SU-DHL-6 (cell line): ENCODE results near the gene FAP.

Source experiments
- H2AFZ ChIP-seq: fragments of 200-600 bp; sonication (generic); 2 replicates; pipeline ENCODE4 v1.6.1; 2014; ENCODE audit warnings: low read depth, mild to moderate bottlenecking, moderate library complexity, mixed read lengths, antibody characterized with exemption, low read length; ENCODE audit not compliant: severe bottlenecking
- H3F3A ChIP-seq: fragments of 200-600 bp; shearing (Covaris generic); 2 replicates; pipeline ENCODE4 v1.6.0; 2016; ENCODE audit warnings: antibody characterized with exemption, mild to moderate bottlenecking; ENCODE audit not compliant: insufficient read depth
- H3K27ac ChIP-seq: fragments of 200-600 bp; sonication (generic); 2 replicates; pipeline ENCODE4 v1.5.1; 2016; ENCODE audit warnings: low read depth, mild to moderate bottlenecking, low read length, moderate library complexity, mixed read lengths
- H3K27me3 ChIP-seq: fragments of 200-600 bp; sonication (generic), shearing (Covaris generic); 2 replicates; pipeline ENCODE4 v1.6.0; 2014; ENCODE audit warnings: mild to moderate bottlenecking, low read length
- H3K36me3 ChIP-seq: fragments of 200-600 bp; sonication (generic); 2 replicates; pipeline ENCODE4 v1.6.1; 2014; ENCODE audit warnings: mild to moderate bottlenecking, low read length, mixed read lengths
- H3K4me2 ChIP-seq: fragments of 300-600, 200-600 bp; shearing (Covaris generic), sonication (generic); 2 replicates; pipeline ENCODE4 v1.6.0; 2014; ENCODE audit warnings: low read length, low read depth, mild to moderate bottlenecking; ENCODE audit not compliant: poor library complexity, severe bottlenecking
- H3K4me3 ChIP-seq: fragments of 200-600 bp; sonication (generic); 2 replicates; pipeline ENCODE4 v1.5.1; 2014; ENCODE audit warnings: antibody characterized with exemption, low read length, mild to moderate bottlenecking, mixed read lengths; ENCODE audit not compliant: insufficient read depth, poor library complexity, severe bottlenecking
- H3K79me2 ChIP-seq: fragments of 200-600 bp; sonication (generic); 2 replicates; pipeline ENCODE4 v1.6.1; 2014; ENCODE audit warnings: mild to moderate bottlenecking, low read length, moderate library complexity; ENCODE audit not compliant: insufficient read depth
- H3K9ac ChIP-seq: fragments of 200-600 bp; sonication (generic); 2 replicates; pipeline ENCODE4 v1.7.0; 2014; ENCODE audit warnings: mild to moderate bottlenecking, low read length
- H3K9me2 ChIP-seq: fragments of 200-600 bp; sonication (generic); replicated peaks from 2 replicates; pipeline ENCODE4 v1.6.1; 2014; ENCODE audit warnings: low read length; ENCODE audit not compliant: insufficient read depth
- H3K9me3 ChIP-seq: fragments of 200-600 bp; sonication (generic); 2 replicates; pipeline ENCODE4 v1.6.1; 2014; ENCODE audit warnings: low read length, mixed read lengths; ENCODE audit not compliant: insufficient read depth
- H4K20me1 ChIP-seq: fragments of 200-600 bp; sonication (generic); 2 replicates; pipeline ENCODE4 v1.6.1; 2014; ENCODE audit warnings: low read depth, mild to moderate bottlenecking, antibody characterized with exemption, low read length, moderate library complexity, mixed read lengths
- CTCF ChIP-seq: fragments of 200-600 bp; sonication (generic); IDR thresholded peaks from one replicate; pipeline ENCODE4 v1.5.1; 2017; ENCODE audit warnings: antibody characterized with exemption, mild to moderate bottlenecking, low read length, moderate library complexity; ENCODE audit not compliant: insufficient read depth, poor library complexity, severe bottlenecking
- EZH2phosphoT487 ChIP-seq: fragments of 200-600 bp; sonication (generic), shearing (Covaris generic); conservative IDR thresholded peaks from 2 replicates; pipeline ENCODE4 v1.6.1; 2018; ENCODE audit warnings: mild to moderate bottlenecking, antibody characterized with exemption, low read length, moderate library complexity, mixed read lengths

The FAP gene

GRCh38 chr2:162232671-162233070 lies 10.6 kb downstream of the FAP start:
- Histone ChIP-seq H3K27me3 (no peaks in the 10 kb centered on the region), H3K4me2 (no peak overlapping the region), H3K9me2 (no peaks in the 10 kb centered on the region), H3K9me3 (no peaks in the 10 kb centered on the region), H4K20me1 (no peaks in the 10 kb centered on the region), H3K27ac (no peak overlapping the region), H3K9ac (no peak overlapping the region), H3K36me3 (no peaks in the 10 kb centered on the region), H3F3A (no peaks in the 10 kb centered on the region), H3K79me2 (no peaks in the 10 kb centered on the region), H2AFZ (no peak overlapping the region), H3K4me3 (no peak overlapping the region)
- no peak for TF ChIP-seq CTCF

DNA sequence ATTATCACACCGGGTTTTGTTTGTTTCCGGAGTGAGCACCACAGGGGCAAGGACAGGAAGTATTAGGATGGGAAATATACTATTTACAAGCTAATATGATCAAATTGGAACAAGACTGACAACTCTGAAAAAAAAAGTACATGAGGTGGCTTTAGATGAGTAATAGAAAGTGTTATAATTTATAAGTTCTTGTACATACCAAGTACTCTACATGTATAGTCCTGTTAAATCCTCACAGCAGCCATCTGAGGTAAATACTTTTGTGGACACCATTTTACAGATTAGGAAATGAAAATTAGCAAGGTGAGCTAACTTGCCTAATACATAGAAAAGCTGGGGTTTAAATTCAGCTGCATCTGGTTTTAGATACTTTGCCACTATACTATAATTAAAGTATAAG lies 11.2 kb downstream of the FAP start:
- Histone ChIP-seq H3K9me2 (no peaks in the 10 kb centered on the region), H3K27ac (no peak overlapping the region), H3K9ac (no peak overlapping the region), H4K20me1 (no peaks in the 10 kb centered on the region), H3K4me3 (no peak overlapping the region), H3K79me2 (no peaks in the 10 kb centered on the region), H3K27me3 (no peaks in the 10 kb centered on the region), H3F3A (no peaks in the 10 kb centered on the region), H3K9me3 (no peaks in the 10 kb centered on the region), H2AFZ (no peak overlapping the region), H3K4me2 (no peak overlapping the region), H3K36me3 (no peaks in the 10 kb centered on the region)
- no peak for TF ChIP-seq CTCF
- no peak for TF ChIP-seq EZH2phosphoT487

GRCh38 chr2:162230761-162231160 lies 12.5 kb downstream of the FAP start:
- Histone ChIP-seq H3K4me2 (no peak overlapping the region), H3K4me3 (no peak overlapping the region), H4K20me1 (no peaks in the 10 kb centered on the region), H3K9me3 (no peaks in the 10 kb centered on the region), H3K9me2 (no peaks in the 10 kb centered on the region), H2AFZ (no peak overlapping the region), H3K9ac (no peak overlapping the region), H3K27ac (no peak overlapping the region), H3K79me2 (no peaks in the 10 kb centered on the region), H3F3A (no peaks in the 10 kb centered on the region), H3K27me3 (no peaks in the 10 kb centered on the region), H3K36me3 (no peaks in the 10 kb centered on the region)
- TF ChIP-seq CTCF (no peak), EZH2phosphoT487 (no peak)

GRCh38 chr2:162226836-162227235 lies 16.4 kb downstream of the FAP start:
- Histone ChIP-seq H3K4me3 (no peak overlapping the region), H3K36me3 (no peaks in the 10 kb centered on the region), H3K79me2 (no peaks in the 10 kb centered on the region), H3K9me3 (no peaks in the 10 kb centered on the region), H3F3A (no peaks in the 10 kb centered on the region), H3K27ac (no peak overlapping the region), H3K9me2 (no peaks in the 10 kb centered on the region), H3K27me3 (no peaks in the 10 kb centered on the region), H3K4me2 (no peak overlapping the region), H2AFZ (no peak overlapping the region), H4K20me1 (no peaks in the 10 kb centered on the region), H3K9ac (no peak overlapping the region)
- no peak for TF ChIP-seq EZH2phosphoT487
- TF ChIP-seq CTCF = no peak
